Effector memory CD4-positive, alpha-beta T cell (primary cell): ENCODE results near the gene MED13L.

Experiments used
- DNase-seq, 3 donors: peaks; one replicate each; pipeline ENCODE4 v3.0.0-alpha.2; 2020
- H3K27ac ChIP-seq: 2 replicates; pipeline ENCODE4 v1.7.0; 2013; ENCODE audit warnings: mild to moderate bottlenecking, low read length, moderate library complexity; ENCODE audit not compliant: insufficient read depth, poor library complexity, severe bottlenecking
- H3K27me3 ChIP-seq: replicated peaks from 2 replicates; pipeline ENCODE4 v1.7.0; 2013; ENCODE audit warnings: mild to moderate bottlenecking, low read length; ENCODE audit not compliant: insufficient read depth, control insufficient read depth, poor library complexity, severe bottlenecking
- H3K36me3 ChIP-seq: 2 replicates; pipeline ENCODE4 v1.7.0; 2013; ENCODE audit warnings: mild to moderate bottlenecking, low read length, moderate library complexity; ENCODE audit not compliant: control insufficient read depth, insufficient read depth
- H3K4me1 ChIP-seq: 2 replicates; pipeline ENCODE4 v1.7.0; 2013; ENCODE audit warnings: low read length, mild to moderate bottlenecking; ENCODE audit not compliant: control insufficient read depth, insufficient read depth, poor library complexity, severe bottlenecking
- H3K4me3 ChIP-seq: 2 replicates; pipeline ENCODE4 v1.7.0; 2013; ENCODE audit warnings: low read length, low read depth, mild to moderate bottlenecking; ENCODE audit not compliant: insufficient read depth, poor library complexity, severe bottlenecking
- H3K9me3 ChIP-seq: 2 replicates; pipeline ENCODE4 v1.7.0; 2013; ENCODE audit warnings: mild to moderate bottlenecking, low read length, moderate library complexity; ENCODE audit not compliant: control insufficient read depth

The MED13L gene

DNA sequence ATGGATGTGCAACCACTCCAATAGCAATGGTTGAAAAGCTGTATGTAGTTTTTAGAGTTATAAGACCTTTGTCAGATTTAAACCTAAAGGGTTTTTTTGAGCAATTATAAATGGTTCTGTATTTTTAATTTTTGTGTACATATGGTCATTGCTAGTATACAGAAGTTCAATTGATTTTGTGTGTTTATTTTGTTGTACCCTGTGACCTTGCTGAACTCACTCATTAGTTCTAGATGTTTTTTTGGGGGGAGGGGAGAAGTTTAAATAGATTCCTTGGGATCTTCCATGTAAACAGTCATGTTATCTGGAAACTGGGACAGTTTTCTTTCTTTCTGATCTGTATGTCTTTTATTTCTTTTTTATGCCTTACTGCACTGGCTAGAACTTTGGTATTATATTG is 87.8 kb downstream of the MED13L start:
- no peak overlapping the region for H3K4me3 ChIP-seq
- H3K36me3 ChIP-seq: no peaks in the 10 kb centered on the region
- H3K27ac ChIP-seq: no peak overlapping the region
- peaks cover 18% of the 10 kb centered on the region for H3K4me1 ChIP-seq
- no peaks in the 10 kb centered on the region for H3K9me3 ChIP-seq
- H3K27me3 ChIP-seq: no peaks in the 10 kb centered on the region
- DNase-seq: no peak

DNA sequence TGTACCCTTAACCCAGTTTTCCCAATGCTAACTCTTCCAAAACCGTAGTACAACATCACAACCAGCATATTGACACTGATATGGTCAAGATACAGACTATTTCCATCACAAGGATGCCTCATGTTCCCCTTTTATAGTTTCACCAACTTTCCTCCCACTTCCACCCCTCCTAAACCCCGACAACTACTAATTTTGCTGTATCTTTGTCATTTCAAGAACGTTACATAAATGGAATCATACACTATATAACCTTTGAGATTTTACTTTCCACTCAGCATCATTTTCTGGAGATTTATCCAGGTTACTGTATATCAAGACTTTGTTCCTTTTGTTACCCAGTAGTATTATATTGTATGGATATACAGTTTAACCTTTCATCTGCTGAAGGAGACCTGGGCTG is 88.9 kb downstream of the MED13L start:
- Histone ChIP-seq H3K27ac (no peak overlapping the region), H3K4me1 (peaks cover 17% of the 10 kb centered on the region)
- no peak for DNase-seq

DNA sequence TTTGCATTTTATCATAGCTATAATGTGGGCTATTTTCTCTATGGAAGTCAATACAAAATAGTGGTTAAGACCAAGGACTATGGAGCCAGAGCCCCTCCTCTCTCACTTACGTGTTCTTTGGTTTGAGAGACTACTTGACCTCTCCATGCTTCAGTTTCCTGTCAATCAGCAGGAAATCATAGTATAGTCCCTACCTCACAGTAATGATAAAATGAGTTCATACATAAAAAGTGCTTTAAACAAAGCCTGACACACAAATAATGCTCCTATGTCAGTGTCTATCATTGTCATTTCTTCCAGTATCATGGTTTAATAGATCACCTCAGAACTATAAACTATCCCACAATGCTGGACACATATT is 90.4 kb downstream of the MED13L start:
- peak overlapping the region; percentile 6 for H3K27ac ChIP-seq
- no peak for DNase-seq
- H3K4me1 ChIP-seq: peaks cover 17% of the 10 kb centered on the region

More for the DNA sequence above, 88.9 kb downstream of the MED13L start:
- no peaks in the 10 kb centered on the region for H3K27me3 ChIP-seq
- H3K4me3 ChIP-seq: no peak overlapping the region
- H3K36me3 ChIP-seq: no peaks in the 10 kb centered on the region
- H3K9me3 ChIP-seq: no peaks in the 10 kb centered on the region

DNA sequence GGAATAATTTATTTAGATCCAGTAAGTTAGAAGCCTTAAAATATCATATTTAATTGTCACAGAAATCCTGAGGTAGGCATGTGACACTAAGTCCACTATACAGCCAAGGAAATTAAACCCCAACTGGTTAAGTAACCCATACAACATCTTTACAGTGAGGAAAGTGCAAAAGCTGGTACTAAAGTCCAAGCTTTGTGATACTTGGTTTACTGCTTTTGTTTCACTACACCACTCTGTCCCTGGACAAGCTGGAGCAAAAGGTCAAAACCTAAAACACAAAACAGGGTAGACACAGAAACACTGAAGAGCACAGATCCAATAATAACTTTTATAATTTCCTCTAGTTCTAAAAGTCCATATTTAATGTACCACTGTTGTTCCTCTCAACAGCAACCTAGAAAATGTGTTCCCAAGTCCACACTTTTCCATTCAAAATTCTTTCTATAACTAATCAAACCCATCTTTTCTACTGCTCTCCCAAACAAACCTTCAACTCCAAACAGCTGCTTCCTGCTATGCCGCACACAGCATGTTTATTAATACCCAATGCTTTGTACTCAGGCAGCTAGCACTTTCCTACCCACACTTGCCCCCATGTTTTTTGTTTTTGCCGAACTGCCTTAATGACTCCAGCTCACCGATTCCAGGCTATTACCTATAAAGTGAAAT is 90.9 kb downstream of the MED13L start:
- H3K4me3 ChIP-seq: no peak overlapping the region
- H3K27ac ChIP-seq: no peak overlapping the region
- H3K4me1 ChIP-seq: peaks cover 17% of the 10 kb centered on the region
- no peak for DNase-seq
- H3K9me3 ChIP-seq: no peaks in the 10 kb centered on the region
- H3K36me3 ChIP-seq: no peaks in the 10 kb centered on the region
- H3K27me3 ChIP-seq: no peaks in the 10 kb centered on the region

More for the DNA sequence above, 90.4 kb downstream of the MED13L start:
- Histone ChIP-seq H3K27me3 (no peaks in the 10 kb centered on the region), H3K4me3 (no peak overlapping the region), H3K9me3 (no peaks in the 10 kb centered on the region), H3K36me3 (no peaks in the 10 kb centered on the region)

DNA sequence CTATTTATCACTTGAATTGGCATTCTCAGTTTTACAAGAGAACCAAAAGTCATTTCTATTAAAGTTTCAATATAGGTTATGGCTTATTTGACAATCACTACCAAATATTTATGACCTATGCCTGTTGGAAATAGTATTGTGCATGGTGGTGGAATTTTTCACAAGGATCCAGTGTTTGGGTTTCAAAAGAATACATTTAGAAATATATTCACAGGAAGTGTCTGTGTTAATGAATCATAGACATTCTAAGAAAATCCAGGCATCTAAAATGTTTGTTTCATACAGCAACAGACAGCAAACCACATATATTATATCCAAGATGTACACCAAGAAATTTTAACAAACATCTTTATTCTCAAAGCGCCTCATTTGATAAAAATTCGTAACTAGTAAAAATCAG is 92.7 kb downstream of the MED13L start:
- DNase-seq: no peak
- Histone ChIP-seq H3K4me1 (peaks cover 17% of the 10 kb centered on the region), H3K36me3 (no peaks in the 10 kb centered on the region), H3K27ac (no peak overlapping the region), H3K4me3 (no peak overlapping the region), H3K27me3 (no peaks in the 10 kb centered on the region), H3K9me3 (no peaks in the 10 kb centered on the region)

DNA sequence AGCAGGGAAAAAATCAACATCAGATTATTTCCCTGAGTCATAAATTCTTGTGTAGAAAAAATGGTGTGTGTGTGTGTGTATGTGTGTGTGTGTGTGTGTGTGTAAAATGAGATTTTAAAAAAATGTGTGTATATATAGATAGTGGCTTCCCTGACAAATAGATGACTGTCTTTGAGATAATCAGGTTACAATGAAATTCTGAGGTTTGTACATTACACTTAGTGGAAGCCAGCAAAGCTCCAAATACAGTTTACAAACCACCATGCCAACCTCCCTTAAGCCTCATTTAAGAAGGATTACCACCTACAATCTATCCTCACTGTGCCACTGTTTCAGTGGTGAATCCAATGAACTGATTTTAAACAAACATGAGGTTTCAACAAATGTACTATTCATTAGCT is 93.8 kb downstream of the MED13L start:
- Histone ChIP-seq H3K27ac (no peak overlapping the region), H3K9me3 (no peaks in the 10 kb centered on the region), H3K4me1 (peaks cover 10% of the 10 kb centered on the region), H3K27me3 (no peaks in the 10 kb centered on the region), H3K4me3 (no peak overlapping the region), H3K36me3 (no peaks in the 10 kb centered on the region)
- no peak for DNase-seq

DNA sequence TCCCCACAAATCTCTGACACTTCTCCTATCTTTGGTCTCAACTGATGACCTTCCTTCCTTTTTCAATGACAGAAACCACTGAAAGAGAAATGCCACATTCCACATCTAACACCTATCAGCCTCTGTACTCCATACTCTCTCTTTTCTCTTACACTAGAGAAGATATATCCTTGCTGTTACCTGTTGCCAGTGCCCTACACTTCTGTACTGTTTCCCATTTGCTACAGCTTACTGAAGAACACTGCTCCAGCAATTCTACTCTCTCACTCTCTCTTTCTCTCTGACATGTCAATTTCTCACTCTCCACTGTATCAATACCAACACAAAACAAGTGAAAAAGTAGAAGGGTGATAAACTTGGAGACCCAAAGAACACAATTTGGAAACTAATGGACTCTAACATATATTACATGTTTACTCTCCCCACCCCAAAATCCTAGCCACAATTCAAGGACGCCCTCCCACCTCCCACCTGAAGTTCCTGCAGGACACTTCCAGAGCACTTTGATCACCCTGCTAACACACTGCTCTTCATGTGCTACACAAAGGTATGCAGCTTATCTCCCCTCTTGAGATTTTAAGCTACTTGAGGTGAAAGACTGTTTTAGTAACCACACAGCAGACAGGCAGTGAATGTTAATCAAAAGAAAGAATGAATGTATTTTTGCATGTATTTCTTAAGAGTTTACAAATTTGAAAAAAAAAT is 95.0 kb downstream of the MED13L start:
- Histone ChIP-seq H3K27ac (no peak overlapping the region), H3K36me3 (no peaks in the 10 kb centered on the region), H3K27me3 (no peaks in the 10 kb centered on the region), H3K4me1 (peaks cover 3% of the 10 kb centered on the region), H3K4me3 (no peak overlapping the region), H3K9me3 (no peaks in the 10 kb centered on the region)
- DNase-seq: no peak

DNA sequence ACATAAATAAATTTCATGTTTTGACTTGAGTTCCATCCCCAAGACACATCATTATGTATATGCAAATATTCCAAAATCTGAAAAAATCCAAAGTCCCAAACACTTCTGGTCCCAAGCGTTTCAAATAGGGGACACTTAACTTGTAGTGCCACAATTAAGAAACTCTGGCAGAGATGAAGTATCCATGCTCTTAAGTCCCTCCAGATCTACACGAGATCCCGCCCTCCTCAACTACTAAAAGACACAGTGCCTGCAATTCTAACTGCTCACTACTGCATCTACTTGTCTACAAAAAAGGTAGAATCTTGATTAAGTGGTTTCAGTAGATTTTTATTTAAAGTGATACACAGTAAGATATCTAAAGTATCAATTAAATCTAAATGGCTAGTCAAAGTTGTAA is 97.0 kb downstream of the MED13L start:
- no peak for DNase-seq
- Histone ChIP-seq H3K4me3 (no peak overlapping the region), H3K27me3 (no peaks in the 10 kb centered on the region), H3K36me3 (no peaks in the 10 kb centered on the region), H3K27ac (no peak overlapping the region), H3K9me3 (no peaks in the 10 kb centered on the region), H3K4me1 (no peaks in the 10 kb centered on the region)

DNA sequence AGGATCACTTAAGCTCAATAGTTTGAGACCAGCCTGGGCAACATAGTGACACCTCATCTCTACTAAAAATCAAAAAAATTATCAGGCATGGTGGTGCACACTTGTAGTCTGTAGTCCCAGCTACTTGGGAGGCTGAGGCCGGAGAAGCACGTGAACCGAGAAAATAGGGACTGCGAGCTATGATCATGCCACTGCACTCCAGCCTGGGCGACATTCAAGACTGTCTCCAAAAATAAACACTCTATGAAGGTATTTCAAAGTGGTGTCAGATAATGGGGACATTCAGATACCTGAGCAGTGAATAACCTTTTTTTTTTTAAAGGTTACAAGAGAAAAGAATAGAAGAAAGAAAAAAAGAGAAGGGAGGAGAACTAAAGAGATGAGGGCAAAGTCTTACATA is 98.1 kb downstream of the MED13L start:
- DNase-seq: no peak
- H3K36me3 ChIP-seq: no peaks in the 10 kb centered on the region

DNA sequence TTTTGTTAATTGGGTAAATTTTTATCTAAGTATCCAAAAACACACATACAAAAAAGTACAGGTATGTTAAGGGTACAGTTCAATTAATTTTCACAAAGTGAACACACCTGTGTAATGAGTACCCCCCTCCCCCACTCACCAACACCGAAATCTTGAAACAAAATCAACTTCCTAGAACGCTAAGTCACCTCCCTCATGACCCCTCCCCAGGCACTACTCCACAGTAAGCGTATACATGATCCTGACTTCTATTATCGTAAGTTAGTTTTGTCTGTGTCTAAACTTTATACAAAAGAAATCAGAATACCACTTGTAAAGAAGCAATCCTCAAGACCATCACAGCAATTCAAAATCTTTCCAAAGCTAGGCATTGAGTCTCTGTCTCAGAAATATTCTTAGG is 100.5 kb downstream of the MED13L start:
- Histone ChIP-seq H3K4me3 (no peak overlapping the region), H3K4me1 (peaks cover 5% of the 10 kb centered on the region), H3K27ac (no peak overlapping the region), H3K9me3 (no peaks in the 10 kb centered on the region), H3K27me3 (no peaks in the 10 kb centered on the region), H3K36me3 (no peaks in the 10 kb centered on the region)
- DNase-seq: no peak

More for the DNA sequence above, 98.1 kb downstream of the MED13L start:
- Histone ChIP-seq H3K4me3 (no peak overlapping the region), H3K27me3 (no peaks in the 10 kb centered on the region), H3K4me1 (no peaks in the 10 kb centered on the region), H3K27ac (no peak overlapping the region), H3K9me3 (no peaks in the 10 kb centered on the region)
